ENCODE results near the gene MAOA.

DNA sequence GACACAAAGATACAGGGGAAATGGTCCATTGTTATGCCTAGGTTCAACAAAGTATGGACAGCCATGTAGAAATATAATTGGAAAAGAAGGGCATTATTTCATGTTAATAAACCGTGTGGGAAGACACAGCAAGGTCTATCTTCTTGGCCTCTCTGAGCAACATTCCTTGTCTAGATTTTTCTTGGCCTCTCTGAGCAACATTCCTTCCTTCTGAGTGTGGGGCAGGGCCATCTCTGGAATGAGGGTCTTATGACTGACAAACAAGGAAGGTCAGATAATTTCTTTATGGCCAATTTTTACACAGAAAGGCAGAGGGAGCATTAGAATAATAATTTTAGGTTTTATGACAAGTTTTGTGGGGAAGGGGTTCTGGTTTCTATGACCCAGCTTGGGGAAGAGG lies 24.3 kb upstream of the MAOA start:
- TF ChIP-seq POLR2AphosphoS5 (IDR thresholded peaks at IDR 0.05; ENCODE audit: low read depth, low read length) (no peak), TAF1 (IDR thresholded peaks at IDR 0.05; ENCODE audit: low read depth, low read length) (no peak), POLR2A (IDR thresholded peaks at IDR 0.05; ENCODE audit: low read depth, low read length) (no peak), POU2F2 (IDR thresholded peaks at IDR 0.05; ENCODE audit: low read depth, low read length) (no peak), SPI1 (IDR thresholded peaks at IDR 0.05; ENCODE audit: low read depth, low read length) (no peak)
